Stimulated activated memory B cell treated with anti-CD40 and anti-IgM and Interleukin-4, amounts not matched to agents 10 μg/mL and 1 μg/mL and 100 μg/mL, for 72 hours (primary cell): ENCODE measurements around the gene SNAP91.
"Not testable (repeated sequence)": the region's sequence is repeated elsewhere in the genome, so short reads cannot be mapped to it uniquely, and the experiment has no call there.

Experiments used
- ATAC-seq: fragments of 150-1000 bp; cut with Tn5 transposase; 2 replicates; pipeline ENCODE4 v1.10.0; 2021
- H3K27ac Mint-ChIP-seq: one replicate; pipeline ENCODE4 v1.8.0; 2022; ENCODE audit warnings: mild to moderate bottlenecking, mixed read lengths
- H3K27me3 Mint-ChIP-seq: one replicate; pipeline ENCODE4 v1.8.0; 2022; ENCODE audit warnings: mixed read lengths
- H3K36me3 Mint-ChIP-seq: one replicate; pipeline ENCODE4 v1.8.0; 2022; ENCODE audit warnings: mixed read lengths
- H3K4me1 Mint-ChIP-seq: one replicate; pipeline ENCODE4 v1.8.0; 2022; ENCODE audit warnings: mixed read lengths
- H3K4me3 Mint-ChIP-seq: one replicate; pipeline ENCODE4 v1.8.0; 2022; ENCODE audit warnings: mild to moderate bottlenecking, moderate library complexity, mixed read lengths
- H3K9me3 Mint-ChIP-seq: one replicate; pipeline ENCODE4 v1.8.0; 2022; ENCODE audit warnings: mixed read lengths

The SNAP91 gene

DNA sequence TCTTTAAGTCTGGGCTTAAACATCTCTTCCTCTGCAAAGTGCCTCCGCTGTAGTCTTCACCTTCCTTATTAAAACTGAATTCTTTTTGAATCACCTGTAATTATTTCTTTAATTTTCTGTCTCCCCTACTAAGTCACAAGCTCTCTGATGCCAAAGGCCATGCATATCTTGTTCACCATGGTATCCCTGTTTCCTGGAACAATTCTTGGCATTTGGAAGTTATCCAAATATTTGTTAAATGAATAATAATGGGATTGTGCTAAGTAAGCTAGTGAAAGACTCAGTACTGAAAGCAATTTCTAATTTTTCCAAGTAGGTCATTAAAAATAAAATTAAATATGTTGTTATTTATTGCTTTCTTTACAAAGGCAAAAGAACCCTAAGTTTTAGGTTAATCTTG lies 12.2 kb downstream of the SNAP91 start:
- no peaks in the 10 kb centered on the region for H3K4me1 Mint-ChIP-seq
- peaks cover 7% of the 10 kb centered on the region for H3K27me3 Mint-ChIP-seq
- H3K4me3 Mint-ChIP-seq, result no peak overlapping the region
- no peak overlapping the region for H3K27ac Mint-ChIP-seq
- H3K9me3 Mint-ChIP-seq, result no peaks in the 10 kb centered on the region
- ATAC-seq, result no peak
- H3K36me3 Mint-ChIP-seq, result no peaks in the 10 kb centered on the region

DNA sequence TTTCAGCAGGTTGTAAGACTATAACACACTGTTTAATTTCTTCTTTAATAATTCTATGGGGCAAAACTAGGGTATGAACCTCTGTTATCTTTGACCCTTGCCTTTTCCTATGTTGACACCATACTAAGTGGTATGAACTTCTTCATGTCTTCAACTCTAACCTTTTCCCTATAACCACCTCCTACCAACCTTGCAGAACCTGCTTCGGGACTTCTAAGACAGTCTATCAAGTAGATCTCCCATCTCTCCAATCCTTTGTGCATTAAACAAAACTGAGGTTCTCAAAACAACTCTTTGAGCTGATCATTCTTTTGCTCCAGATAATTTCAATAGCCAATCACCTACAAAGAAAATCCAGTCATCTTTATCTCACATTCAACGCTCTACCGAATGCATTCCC lies 23.4 kb downstream of the SNAP91 start:
- Mint-ChIP-seq H3K27ac (no peak overlapping the region), H3K36me3 (no peaks in the 10 kb centered on the region), H3K27me3 (no peaks in the 10 kb centered on the region), H3K9me3 (no peaks in the 10 kb centered on the region), H3K4me1 (no peaks in the 10 kb centered on the region), H3K4me3 (no peak overlapping the region)
- ATAC-seq, result no peak

DNA sequence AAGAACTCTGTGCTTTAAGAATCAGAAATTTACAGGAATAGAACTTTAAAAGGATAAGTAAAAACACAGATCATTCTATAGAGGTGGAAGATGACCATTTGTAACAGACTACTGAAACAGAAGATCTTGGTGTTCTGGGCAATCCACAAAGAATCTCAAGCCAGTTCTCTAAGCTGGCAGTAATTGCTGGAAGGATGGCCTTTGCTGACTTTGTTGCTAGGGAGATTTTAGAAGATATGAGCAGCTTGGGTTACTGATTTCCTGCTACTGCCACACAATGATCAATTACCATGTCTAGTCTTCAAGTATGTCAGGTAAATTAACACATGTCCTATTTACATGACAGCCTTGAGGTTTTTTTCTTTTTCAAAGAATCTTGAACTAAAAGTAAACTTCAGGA lies 31.1 kb downstream of the SNAP91 start:
- Mint-ChIP-seq H3K36me3 (no peaks in the 10 kb centered on the region), H3K27ac (no peak overlapping the region), H3K4me3 (no peak overlapping the region), H3K27me3 (peaks cover 13% of the 10 kb centered on the region), H3K9me3 (no peaks in the 10 kb centered on the region), H3K4me1 (no peaks in the 10 kb centered on the region)
- no peak for ATAC-seq

DNA sequence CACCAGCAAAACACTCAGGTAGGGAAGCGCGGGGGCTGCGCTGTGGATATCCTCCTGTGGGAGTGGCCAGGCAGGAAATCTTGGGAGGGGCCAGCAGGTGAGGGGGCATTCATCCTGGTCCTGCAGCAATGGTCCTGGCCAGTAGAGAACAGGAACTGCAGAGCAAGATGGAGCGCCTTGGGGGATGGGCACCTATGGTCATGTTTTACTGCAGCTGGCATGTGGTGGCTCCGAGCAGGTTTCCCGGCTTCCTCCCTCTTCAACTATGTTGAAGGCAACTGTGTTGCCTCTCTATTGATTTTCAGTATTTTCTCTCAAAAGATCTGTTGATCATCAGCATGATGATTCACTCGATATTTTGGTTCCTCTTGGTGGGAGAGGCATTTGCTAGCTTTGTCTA lies 70.9 kb downstream of the SNAP91 start:
- Mint-ChIP-seq H3K27me3 (peaks cover 13% of the 10 kb centered on the region), H3K9me3 (no peaks in the 10 kb centered on the region), H3K4me1 (no peaks in the 10 kb centered on the region), H3K4me3 (no peak overlapping the region), H3K27ac (no peak overlapping the region), H3K36me3 (no peaks in the 10 kb centered on the region)
- ATAC-seq, result no peak

DNA sequence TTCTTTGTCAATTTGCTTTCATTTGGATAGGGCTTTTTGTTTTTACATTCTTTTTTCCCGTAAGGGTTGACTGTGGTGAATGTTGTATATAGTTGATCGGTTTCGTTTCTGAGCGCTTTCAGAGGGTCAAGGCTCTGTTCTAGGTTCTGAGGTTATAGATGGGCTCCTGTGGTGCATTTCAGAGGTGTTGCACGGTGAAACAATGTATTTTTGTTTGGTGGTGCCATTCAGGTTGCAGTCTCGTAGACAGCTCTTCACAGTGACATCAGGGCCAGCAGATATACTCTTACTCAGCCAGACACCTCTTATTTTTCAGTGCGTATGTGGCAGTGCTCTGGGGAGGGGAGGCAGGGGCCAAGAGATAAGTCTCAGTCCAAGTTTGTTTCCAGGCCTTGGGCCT lies 72.1 kb downstream of the SNAP91 start:
- no peak overlapping the region for H3K4me3 Mint-ChIP-seq
- no peak for ATAC-seq
- H3K27me3 Mint-ChIP-seq, result peaks cover 13% of the 10 kb centered on the region
- H3K4me1 Mint-ChIP-seq, result no peaks in the 10 kb centered on the region
- H3K36me3 Mint-ChIP-seq, result no peaks in the 10 kb centered on the region
- no peaks in the 10 kb centered on the region for H3K9me3 Mint-ChIP-seq
- H3K27ac Mint-ChIP-seq, result no peak overlapping the region

DNA sequence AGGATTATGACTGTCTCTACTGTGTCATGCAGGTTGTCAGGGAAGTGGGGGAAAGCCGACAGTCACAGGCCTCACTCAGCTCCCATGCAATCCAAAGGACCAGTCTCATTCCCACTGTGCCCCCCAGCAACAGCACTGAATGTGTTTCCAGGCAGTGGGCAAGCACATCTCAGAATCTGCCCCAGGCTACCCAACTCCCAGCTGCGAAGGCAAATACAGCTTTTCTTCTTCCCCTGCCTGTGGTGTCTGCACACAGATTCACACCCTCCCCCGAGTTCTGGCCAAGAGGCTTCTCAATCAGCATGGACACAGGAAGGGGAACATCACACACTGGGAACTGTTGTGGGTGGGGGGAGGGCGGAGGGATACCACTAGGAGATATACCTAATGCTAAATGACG lies 75.3 kb downstream of the SNAP91 start:
- ATAC-seq, result no peak
- Mint-ChIP-seq H3K4me3 (no peak overlapping the region), H3K9me3 (no peaks in the 10 kb centered on the region), H3K27ac (no peak overlapping the region), H3K27me3 (peaks cover 13% of the 10 kb centered on the region), H3K4me1 (no peaks in the 10 kb centered on the region), H3K36me3 (no peaks in the 10 kb centered on the region)

DNA sequence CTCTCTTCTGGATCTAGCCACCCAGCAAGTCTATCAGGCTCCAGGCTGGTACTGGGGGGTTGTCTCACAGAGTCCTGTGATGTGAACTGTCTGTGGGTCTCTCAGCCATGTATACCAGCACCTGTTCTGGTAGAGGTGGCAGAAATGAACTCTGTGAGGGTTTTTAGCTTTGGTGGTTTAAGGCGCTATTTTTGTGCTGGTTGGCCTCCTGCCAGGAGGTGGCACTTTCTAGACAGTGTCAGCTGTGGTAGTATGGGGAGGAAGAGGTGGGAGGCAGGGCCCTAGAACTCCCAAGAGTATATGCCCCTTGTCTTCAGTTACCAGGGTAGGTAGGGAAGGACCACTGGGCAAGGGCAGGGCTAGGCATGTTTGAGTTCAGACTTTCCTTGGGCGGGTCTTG lies 75.8 kb downstream of the SNAP91 start:
- Mint-ChIP-seq H3K27ac (no peak overlapping the region), H3K4me1 (no peaks in the 10 kb centered on the region), H3K9me3 (no peaks in the 10 kb centered on the region), H3K4me3 (no peak overlapping the region), H3K27me3 (peaks cover 13% of the 10 kb centered on the region), H3K36me3 (no peaks in the 10 kb centered on the region)
- no peak for ATAC-seq

DNA sequence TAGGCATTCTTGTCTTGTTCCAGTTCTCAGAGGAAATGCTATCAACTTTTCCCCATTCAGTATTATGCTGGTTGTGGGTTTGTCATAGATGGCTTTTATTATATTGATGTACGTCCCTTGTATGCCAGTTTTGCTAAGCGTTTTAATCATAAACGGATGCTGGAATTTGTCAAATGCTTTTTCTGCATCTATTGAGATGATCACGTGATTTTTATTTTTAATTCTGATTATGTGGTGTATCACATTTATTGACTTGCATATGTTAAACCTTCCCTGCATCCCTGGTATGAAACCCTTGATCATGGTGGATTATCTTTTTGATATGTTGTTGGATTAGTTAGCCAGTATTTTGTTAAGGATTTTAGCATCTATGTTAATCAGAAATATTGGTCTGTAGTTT lies 79.0 kb downstream of the SNAP91 start:
- not testable (repeated sequence) for H3K27me3 Mint-ChIP-seq, H3K36me3 Mint-ChIP-seq, H3K4me1 Mint-ChIP-seq, ATAC-seq, H3K4me3 Mint-ChIP-seq, H3K9me3 Mint-ChIP-seq, H3K27ac Mint-ChIP-seq

DNA sequence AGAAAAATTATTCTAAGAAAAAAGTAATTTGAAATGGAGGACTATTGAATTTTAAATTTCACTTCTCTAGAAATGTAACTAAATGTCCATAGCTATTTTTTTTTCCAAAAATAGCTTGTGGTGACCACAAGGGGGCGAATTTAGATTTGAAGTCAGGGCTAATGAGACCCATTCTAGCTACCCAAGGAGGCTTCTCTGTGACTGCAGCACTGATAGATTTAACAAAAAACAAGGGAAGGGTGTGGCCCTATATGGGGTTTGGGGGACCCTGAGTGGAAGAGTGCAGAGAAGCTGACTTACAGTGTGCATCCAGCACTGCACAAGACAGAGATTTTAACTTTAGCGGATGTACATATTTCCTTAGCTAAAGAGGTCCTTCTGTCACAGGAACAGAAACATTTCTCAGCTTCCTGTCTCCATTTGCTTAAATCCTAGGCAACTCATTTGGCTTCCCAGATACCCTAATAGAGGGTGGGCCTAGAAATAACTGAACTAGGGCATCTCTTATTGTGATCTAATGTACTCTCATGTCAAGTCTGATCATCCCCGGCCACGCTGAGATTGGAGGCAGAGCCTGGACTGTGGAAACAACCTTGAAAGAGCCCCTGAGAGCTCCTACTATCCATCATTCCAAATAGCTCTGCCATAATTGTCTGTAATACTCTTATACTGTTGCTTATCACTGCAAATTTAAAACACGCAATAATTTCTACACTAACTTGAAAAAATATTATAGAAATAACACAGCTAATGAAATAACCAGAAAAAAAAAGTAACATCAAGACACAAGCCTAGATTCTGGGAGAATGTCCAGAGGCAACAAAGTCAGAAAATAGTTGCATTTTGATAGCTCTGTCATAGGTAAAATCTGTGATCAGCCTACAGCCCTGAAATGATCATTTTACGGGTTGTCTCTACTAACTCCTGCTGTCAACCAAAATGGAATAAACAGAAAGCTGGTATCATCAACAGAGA lies 93.6 kb downstream of the SNAP91 start:
- H3K27me3 Mint-ChIP-seq, result no peaks in the 10 kb centered on the region
- no peak for ATAC-seq

DNA sequence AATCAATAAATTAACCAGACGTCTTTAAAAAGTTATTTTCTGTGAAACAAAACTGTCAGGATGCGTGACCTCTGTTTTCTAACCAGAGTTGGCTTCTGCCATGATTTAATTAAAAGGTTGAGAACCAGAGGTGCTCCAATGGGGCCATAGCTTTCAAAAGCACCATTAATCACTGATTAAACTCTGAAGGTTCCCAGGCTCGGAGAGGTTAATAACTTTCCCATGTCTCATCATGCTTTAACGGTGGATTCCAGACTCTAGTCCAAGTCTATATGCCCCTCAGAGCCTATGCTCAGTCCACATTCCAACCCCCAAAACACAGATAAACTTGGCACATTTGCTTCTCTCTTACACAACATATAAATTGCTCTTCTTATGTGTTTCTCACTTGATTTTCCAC lies 95.5 kb downstream of the SNAP91 start:
- H3K36me3 Mint-ChIP-seq, result no peaks in the 10 kb centered on the region
- no peaks in the 10 kb centered on the region for H3K4me1 Mint-ChIP-seq
- no peak for ATAC-seq
- no peak overlapping the region for H3K27ac Mint-ChIP-seq
- no peak overlapping the region for H3K4me3 Mint-ChIP-seq
- no peaks in the 10 kb centered on the region for H3K9me3 Mint-ChIP-seq
- H3K27me3 Mint-ChIP-seq, result no peaks in the 10 kb centered on the region

More for the DNA sequence above, 93.6 kb downstream of the SNAP91 start:
- Mint-ChIP-seq H3K36me3 (no peaks in the 10 kb centered on the region), H3K9me3 (no peaks in the 10 kb centered on the region), H3K27ac (no peak overlapping the region), H3K4me1 (no peaks in the 10 kb centered on the region), H3K4me3 (no peak overlapping the region)

DNA sequence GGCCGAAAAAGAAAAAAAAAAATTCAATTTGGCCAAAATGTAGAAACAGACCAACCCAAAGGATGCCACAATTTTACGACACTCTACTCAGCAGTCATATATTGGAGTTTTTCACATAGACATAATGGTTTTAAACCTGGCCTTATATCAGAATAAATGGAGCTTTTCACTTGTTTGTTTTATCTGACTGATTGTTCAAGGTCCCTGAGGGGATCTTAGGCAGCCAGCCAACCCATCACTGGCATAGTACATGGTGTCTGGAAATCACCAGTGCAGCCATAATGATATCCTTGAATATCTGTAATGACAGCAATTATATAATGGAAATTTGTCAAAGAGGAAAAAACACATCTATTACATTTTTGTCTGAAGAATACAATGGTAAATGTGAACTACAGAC lies 99.7 kb downstream of the SNAP91 start:
- Mint-ChIP-seq H3K9me3 (no peaks in the 10 kb centered on the region), H3K4me3 (no peak overlapping the region), H3K36me3 (no peaks in the 10 kb centered on the region), H3K27me3 (no peaks in the 10 kb centered on the region), H3K4me1 (no peaks in the 10 kb centered on the region), H3K27ac (no peak overlapping the region)
- no peak for ATAC-seq

DNA sequence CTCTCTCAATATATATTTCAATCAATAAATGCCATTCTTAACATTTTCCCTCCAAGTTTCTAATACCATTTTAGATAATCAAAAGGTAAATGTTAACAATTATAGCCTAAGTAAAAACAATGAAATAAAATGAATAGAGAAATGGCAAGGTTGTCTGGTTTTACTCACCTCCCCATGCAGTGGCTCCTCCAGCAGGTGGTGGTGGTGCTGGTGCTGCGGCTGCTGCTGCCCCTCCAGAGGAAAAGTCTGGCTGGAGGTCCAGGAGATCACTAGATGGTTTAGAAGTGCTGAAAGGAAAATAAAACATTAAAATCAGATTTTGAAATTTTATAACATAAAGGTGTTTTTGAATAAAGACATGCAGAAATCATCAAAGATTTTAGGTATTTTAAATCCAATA lies 103.4 kb downstream of the SNAP91 start:
- ATAC-seq, result no peak
- no peak overlapping the region for H3K4me3 Mint-ChIP-seq
- no peaks in the 10 kb centered on the region for H3K36me3 Mint-ChIP-seq
- H3K27me3 Mint-ChIP-seq, result no peaks in the 10 kb centered on the region
- H3K9me3 Mint-ChIP-seq, result no peaks in the 10 kb centered on the region
- no peak overlapping the region for H3K27ac Mint-ChIP-seq
- H3K4me1 Mint-ChIP-seq, result no peaks in the 10 kb centered on the region

DNA sequence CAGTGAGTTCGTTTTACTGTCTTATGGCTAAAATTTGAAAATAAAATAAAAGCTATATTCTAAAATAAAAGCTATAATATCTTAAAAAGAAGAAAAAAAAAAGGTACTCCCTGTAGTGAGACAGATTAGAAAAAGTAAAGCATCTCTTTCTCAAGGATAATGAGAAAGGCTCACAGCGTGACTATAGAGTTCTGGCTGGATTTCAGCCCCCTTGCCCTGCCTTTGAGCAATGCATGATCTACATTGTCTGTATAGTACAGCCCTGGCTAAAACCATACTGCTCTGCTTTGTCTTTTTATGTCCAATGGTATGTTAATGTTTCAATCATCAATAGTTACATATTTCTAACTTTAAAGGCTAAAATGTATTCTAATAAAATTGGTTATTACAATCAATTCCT lies 105.3 kb downstream of the SNAP91 start:
- H3K4me1 Mint-ChIP-seq, result no peaks in the 10 kb centered on the region
- no peak overlapping the region for H3K27ac Mint-ChIP-seq
- no peak overlapping the region for H3K4me3 Mint-ChIP-seq
- H3K9me3 Mint-ChIP-seq, result no peaks in the 10 kb centered on the region
- H3K36me3 Mint-ChIP-seq, result no peaks in the 10 kb centered on the region
- ATAC-seq, result no peak
- no peaks in the 10 kb centered on the region for H3K27me3 Mint-ChIP-seq

DNA sequence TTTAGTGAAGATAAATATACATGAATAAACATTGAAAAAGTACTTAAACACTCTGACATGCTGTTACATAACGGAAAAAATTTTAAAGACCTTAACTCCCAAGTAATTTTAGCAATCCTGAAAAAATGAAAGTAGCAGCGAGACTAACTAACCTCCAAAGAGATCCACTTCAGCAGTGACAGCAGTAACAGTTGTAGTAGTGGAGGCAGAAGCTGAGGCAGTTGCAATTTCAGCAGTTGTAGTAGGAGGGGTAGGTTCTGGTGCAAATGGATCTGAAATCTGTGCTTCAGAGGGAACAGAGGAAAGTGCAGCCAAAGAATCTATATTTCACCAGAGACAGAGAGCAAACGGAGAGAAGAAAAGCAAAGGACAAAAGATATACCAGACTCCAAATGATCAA lies 107.8 kb downstream of the SNAP91 start:
- H3K4me1 Mint-ChIP-seq, result no peaks in the 10 kb centered on the region
- H3K27ac Mint-ChIP-seq, result no peak overlapping the region
- H3K36me3 Mint-ChIP-seq, result no peaks in the 10 kb centered on the region
- H3K27me3 Mint-ChIP-seq, result no peaks in the 10 kb centered on the region
- no peaks in the 10 kb centered on the region for H3K9me3 Mint-ChIP-seq
- H3K4me3 Mint-ChIP-seq, result no peak overlapping the region
- ATAC-seq, result no peak

DNA sequence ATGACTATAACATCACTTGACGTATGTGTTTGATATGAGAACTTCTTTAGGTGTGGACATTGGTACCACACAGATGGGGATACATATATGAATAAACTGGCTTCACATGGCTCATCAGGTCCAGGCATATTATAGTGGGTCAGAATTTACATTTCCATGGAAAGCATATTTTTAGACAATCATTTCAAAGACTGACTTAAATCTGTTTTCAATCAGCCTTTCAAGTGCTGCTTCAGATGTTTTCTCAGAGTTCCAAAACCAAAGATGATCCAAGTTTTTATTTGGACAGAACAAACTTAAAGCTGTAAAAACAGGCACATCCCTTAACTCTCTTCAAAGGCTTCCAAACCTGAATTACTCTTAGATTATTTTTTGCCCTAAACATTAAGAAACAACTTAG lies 108.4 kb downstream of the SNAP91 start:
- Mint-ChIP-seq H3K9me3 (no peaks in the 10 kb centered on the region), H3K27me3 (no peaks in the 10 kb centered on the region)

DNA sequence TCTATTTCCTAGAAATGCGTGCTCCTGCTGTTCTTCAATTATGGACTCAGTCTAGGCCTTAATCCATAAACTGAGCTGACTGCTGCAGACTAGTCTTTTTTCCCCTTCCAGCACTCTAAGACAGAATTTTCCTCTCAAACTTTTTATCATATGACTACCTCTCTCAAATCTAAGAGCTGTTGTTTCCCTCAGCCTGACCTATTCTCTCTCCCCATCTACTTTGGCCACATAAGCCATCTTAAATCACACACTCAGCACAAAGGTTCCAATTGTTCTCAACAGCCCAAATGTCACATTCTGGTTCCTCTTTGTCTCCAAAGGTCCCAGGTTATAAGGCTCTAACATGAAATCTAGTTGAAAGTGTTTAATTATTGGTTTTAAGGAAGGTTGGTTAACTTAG lies 111.4 kb downstream of the SNAP91 start:
- no peak overlapping the region for H3K4me3 Mint-ChIP-seq
- H3K27me3 Mint-ChIP-seq, result no peaks in the 10 kb centered on the region
- no peak for ATAC-seq
- no peaks in the 10 kb centered on the region for H3K9me3 Mint-ChIP-seq
- no peaks in the 10 kb centered on the region for H3K36me3 Mint-ChIP-seq
- H3K27ac Mint-ChIP-seq, result no peak overlapping the region
- H3K4me1 Mint-ChIP-seq, result peaks cover 8% of the 10 kb centered on the region

More for the DNA sequence above, 108.4 kb downstream of the SNAP91 start:
- Mint-ChIP-seq H3K4me3 (no peak overlapping the region), H3K4me1 (no peaks in the 10 kb centered on the region), H3K36me3 (no peaks in the 10 kb centered on the region), H3K27ac (no peak overlapping the region)
- no peak for ATAC-seq
